GM19238 (cell line): ENCODE data around the gene IL4I1.

Source experiments
- DNase-seq: peaks from one replicate; pipeline ENCODE4 v3.0.0; 2011; ENCODE audit warnings: low spot score; ENCODE audit not compliant: insufficient read length

Gene IL4I1

GRCh38 chr19:49895566-49896297 lies 955 bp downstream of the IL4I1 start:
- no peak for DNase-seq

GRCh38 chr19:49894879-49895565 lies 1.7 kb downstream of the IL4I1 start:
- DNase-seq: peak; percentile 67

GRCh38 chr19:49894011-49894664 lies 2.5 kb downstream of the IL4I1 start:
- DNase-seq: no peak

- no peak for DNase-seq
Measured at GRCh38 chr19:49892716-49893115, 4.0 kb downstream of the IL4I1 start.

- DNase-seq: no peak
Measured at GRCh38 chr19:49891393-49891792, 5.3 kb downstream of the IL4I1 start.

- peak; percentile 64 for DNase-seq
Measured at GRCh38 chr19:49890349-49891311, 6.1 kb downstream of the IL4I1 start.

GRCh38 chr19:49889687-49890348 lies 6.9 kb downstream of the IL4I1 start:
- peak; percentile 56 for DNase-seq

- DNase-seq: no peak
Measured at GRCh38 chr19:49889038-49889686, 7.5 kb downstream of the IL4I1 start.

- no peak for DNase-seq
Measured at GRCh38 chr19:49888510-49888824, 8.2 kb downstream of the IL4I1 start.

GRCh38 chr19:49887665-49888509 lies 8.8 kb downstream of the IL4I1 start:
- DNase-seq: no peak

GRCh38 chr19:49887037-49887664 lies 9.5 kb downstream of the IL4I1 start:
- DNase-seq: no peak

- DNase-seq: no peak
Measured at GRCh38 chr19:49884760-49885159, 11.9 kb downstream of the IL4I1 start.

GRCh38 chr19:49884109-49884508 lies 12.6 kb downstream of the IL4I1 start:
- DNase-seq: no peak

- no peak for DNase-seq
Measured at GRCh38 chr19:49883094-49883493, 13.6 kb downstream of the IL4I1 start.

GRCh38 chr19:49882643-49883042 lies 14.0 kb downstream of the IL4I1 start:
- DNase-seq: no peak

GRCh38 chr19:49881672-49882394 lies 14.9 kb downstream of the IL4I1 start:
- no peak for DNase-seq

- no peak for DNase-seq
Measured at GRCh38 chr19:49881186-49881585, 15.5 kb downstream of the IL4I1 start.

GRCh38 chr19:49880162-49880869 lies 16.4 kb downstream of the IL4I1 start:
- DNase-seq: no peak
